Measurements from ENCODE around the gene SLC11A2. TPM values are rescaled to one million over a fixed set of nuclear protein-coding genes. Genes with fewer than 3 reads are reported as not detected.
A peak's percentile ranks its signal among the peaks of the same experiment; 100 is the strongest.

The SLC11A2 gene
- polyA plus RNA-seq, 1 of the 3 experiments (the other 2 are of a cell fraction): 27.7 TPM

DNA sequence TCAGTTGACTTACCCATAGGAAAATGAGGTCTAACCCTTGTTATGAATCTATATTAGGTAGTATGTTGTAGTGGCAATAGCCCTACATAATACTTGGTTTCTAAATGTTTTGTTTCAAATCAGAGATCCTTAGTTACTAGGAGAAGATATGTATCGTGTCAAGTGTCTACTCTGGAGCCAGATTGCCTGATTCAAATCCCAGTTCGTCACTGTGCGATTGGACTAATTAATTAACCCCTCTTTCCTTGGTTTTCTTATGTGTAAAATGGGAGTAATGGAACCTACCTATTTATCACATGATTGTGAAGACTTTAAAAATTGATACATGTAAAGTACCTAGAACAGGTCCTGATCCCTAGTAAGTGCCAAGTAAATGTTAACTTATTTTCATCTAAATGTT, 23.3 kb upstream of the SLC11A2 start:
- TF ChIP-seq EP300 (IDR thresholded peaks at IDR 0.05; ENCODE audit: borderline replicate concordance in 1 of 2, low read depth in 1 of 2, low read length in 1 of 2) (no peak), SMC3 (IDR thresholded peaks at IDR 0.05; ENCODE audit: low read depth, low read length) (no peak), FOXJ3 (CRISPR knock-in tag; IDR thresholded peaks at IDR 0.05) (no peak), NRF1 (IDR thresholded peaks at IDR 0.05; ENCODE audit: low read depth, low read length) (no peak), FOSL2 (IDR thresholded peaks at IDR 0.05; ENCODE audit: borderline replicate concordance, low read depth) (no peak), YY1 (IDR thresholded peaks at IDR 0.05; ENCODE audit: low read depth) (no peak), GABPA (IDR thresholded peaks at IDR 0.05; ENCODE audit: low read depth) (no peak), TCF12 (IDR thresholded peaks at IDR 0.05) (no peak), NFIC (IDR thresholded peaks at IDR 0.05; ENCODE audit: borderline replicate concordance) (no peak), JUND (IDR thresholded peaks at IDR 0.05) (no peak), ELF1 (IDR thresholded peaks at IDR 0.05) (no peak), MXI1 (IDR thresholded peaks at IDR 0.05; ENCODE audit: low read depth, low read length) (no peak), TEAD4 (IDR thresholded peaks at IDR 0.05; ENCODE audit: borderline replicate concordance, insufficient read depth) (no peak), CHD2 (IDR thresholded peaks at IDR 0.05; ENCODE audit: low read length, partially characterized antibody) (no peak), GATA2 (CRISPR knock-in tag; IDR thresholded peaks at IDR 0.05) (no peak)
- TF ChIP-seq, protein P1, sequence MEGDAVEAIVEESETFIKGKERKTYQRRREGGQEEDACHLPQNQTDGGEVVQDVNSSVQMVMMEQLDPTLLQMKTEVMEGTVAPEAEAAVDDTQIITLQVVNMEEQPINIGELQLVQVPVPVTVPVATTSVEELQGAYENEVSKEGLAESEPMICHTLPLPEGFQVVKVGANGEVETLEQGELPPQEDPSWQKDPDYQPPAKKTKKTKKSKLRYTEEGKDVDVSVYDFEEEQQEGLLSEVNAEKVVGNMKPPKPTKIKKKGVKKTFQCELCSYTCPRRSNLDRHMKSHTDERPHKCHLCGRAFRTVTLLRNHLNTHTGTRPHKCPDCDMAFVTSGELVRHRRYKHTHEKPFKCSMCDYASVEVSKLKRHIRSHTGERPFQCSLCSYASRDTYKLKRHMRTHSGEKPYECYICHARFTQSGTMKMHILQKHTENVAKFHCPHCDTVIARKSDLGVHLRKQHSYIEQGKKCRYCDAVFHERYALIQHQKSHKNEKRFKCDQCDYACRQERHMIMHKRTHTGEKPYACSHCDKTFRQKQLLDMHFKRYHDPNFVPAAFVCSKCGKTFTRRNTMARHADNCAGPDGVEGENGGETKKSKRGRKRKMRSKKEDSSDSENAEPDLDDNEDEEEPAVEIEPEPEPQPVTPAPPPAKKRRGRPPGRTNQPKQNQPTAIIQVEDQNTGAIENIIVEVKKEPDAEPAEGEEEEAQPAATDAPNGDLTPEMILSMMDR (IDR thresholded peaks at IDR 0.05): no peak
- TF ChIP-seq, protein P2, sequence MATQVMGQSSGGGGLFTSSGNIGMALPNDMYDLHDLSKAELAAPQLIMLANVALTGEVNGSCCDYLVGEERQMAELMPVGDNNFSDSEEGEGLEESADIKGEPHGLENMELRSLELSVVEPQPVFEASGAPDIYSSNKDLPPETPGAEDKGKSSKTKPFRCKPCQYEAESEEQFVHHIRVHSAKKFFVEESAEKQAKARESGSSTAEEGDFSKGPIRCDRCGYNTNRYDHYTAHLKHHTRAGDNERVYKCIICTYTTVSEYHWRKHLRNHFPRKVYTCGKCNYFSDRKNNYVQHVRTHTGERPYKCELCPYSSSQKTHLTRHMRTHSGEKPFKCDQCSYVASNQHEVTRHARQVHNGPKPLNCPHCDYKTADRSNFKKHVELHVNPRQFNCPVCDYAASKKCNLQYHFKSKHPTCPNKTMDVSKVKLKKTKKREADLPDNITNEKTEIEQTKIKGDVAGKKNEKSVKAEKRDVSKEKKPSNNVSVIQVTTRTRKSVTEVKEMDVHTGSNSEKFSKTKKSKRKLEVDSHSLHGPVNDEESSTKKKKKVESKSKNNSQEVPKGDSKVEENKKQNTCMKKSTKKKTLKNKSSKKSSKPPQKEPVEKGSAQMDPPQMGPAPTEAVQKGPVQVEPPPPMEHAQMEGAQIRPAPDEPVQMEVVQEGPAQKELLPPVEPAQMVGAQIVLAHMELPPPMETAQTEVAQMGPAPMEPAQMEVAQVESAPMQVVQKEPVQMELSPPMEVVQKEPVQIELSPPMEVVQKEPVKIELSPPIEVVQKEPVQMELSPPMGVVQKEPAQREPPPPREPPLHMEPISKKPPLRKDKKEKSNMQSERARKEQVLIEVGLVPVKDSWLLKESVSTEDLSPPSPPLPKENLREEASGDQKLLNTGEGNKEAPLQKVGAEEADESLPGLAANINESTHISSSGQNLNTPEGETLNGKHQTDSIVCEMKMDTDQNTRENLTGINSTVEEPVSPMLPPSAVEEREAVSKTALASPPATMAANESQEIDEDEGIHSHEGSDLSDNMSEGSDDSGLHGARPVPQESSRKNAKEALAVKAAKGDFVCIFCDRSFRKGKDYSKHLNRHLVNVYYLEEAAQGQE (IDR thresholded peaks at IDR 0.05; ENCODE audit: low read depth, low read length): no peak
- TF ChIP-seq, protein P3, sequence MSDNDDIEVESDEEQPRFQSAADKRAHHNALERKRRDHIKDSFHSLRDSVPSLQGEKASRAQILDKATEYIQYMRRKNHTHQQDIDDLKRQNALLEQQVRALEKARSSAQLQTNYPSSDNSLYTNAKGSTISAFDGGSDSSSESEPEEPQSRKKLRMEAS (IDR thresholded peaks at IDR 0.05; ENCODE audit: low read depth): no peak
- TF ChIP-seq, protein P4, sequence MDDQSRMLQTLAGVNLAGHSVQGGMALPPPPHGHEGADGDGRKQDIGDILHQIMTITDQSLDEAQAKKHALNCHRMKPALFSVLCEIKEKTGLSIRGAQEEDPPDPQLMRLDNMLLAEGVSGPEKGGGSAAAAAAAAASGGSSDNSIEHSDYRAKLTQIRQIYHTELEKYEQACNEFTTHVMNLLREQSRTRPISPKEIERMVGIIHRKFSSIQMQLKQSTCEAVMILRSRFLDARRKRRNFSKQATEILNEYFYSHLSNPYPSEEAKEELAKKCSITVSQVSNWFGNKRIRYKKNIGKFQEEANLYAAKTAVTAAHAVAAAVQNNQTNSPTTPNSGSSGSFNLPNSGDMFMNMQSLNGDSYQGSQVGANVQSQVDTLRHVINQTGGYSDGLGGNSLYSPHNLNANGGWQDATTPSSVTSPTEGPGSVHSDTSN (IDR thresholded peaks at IDR 0.05): no peak
- TF ChIP-seq, protein P5, sequence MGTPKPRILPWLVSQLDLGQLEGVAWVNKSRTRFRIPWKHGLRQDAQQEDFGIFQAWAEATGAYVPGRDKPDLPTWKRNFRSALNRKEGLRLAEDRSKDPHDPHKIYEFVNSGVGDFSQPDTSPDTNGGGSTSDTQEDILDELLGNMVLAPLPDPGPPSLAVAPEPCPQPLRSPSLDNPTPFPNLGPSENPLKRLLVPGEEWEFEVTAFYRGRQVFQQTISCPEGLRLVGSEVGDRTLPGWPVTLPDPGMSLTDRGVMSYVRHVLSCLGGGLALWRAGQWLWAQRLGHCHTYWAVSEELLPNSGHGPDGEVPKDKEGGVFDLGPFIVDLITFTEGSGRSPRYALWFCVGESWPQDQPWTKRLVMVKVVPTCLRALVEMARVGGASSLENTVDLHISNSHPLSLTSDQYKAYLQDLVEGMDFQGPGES (IDR thresholded peaks at IDR 0.05; ENCODE audit: low read depth, low read length): no peak
- POLR2A ChIA-PET: interaction anchor here (1.5 kb wide), 1 partner anchor 12 kb away, joined by 3 read pairs; no protein-coding TSS in a partner anchor
- H3K4me3 ChIP-seq (ENCODE audit: low read depth in 2 of 2, low read length in 1 of 2): peak overlapping the region; percentile 85

More for the DNA sequence above, 23.3 kb upstream of the SLC11A2 start:
- peaks cover 18 to 31% of the 10 kb centered on the region in 2 experiments for H3K36me3 ChIP-seq (replicated peaks in 1 of 2; ENCODE audit: control insufficient read depth in 1 of 2, insufficient read depth in 2 of 2, low read length in 1 of 2)
- no peaks in the 10 kb centered on the region for H4K20me1 ChIP-seq (ENCODE audit: insufficient read depth)
- peaks cover 4 to 11% of the 10 kb centered on the region in 2 experiments; a peak in 2 of 4 replicates for H3K4me1 ChIP-seq (ENCODE audit: control insufficient read depth in 1 of 2, insufficient read depth in 2 of 2, low read depth in 1 of 2, low read length in 1 of 2)
- CTCF ChIA-PET: no interaction called here
- H3K4me2 ChIP-seq: peak overlapping the region; percentile 95
- no peak for DNase-seq
- H3F3A ChIP-seq (replicated peaks; ENCODE audit: insufficient read depth): no peaks in the 10 kb centered on the region
- H3K9me3 ChIP-seq: no peaks in the 10 kb centered on the region
- no peaks in the 10 kb centered on the region for H3K9me2 ChIP-seq
- no peaks in the 10 kb centered on the region for H3K27me3 ChIP-seq (ENCODE audit: insufficient read depth)
- 88% methylated on average over 3 of the region's 3 CpGs for WGBS (ENCODE audit: low lambda C conversion rate)
- H3K9ac ChIP-seq: peak overlapping the region; percentile 70
- no peak overlapping the region for H3K27ac ChIP-seq (ENCODE audit: low read depth in 2 of 2, low read length in 1 of 2)
- H2AFZ ChIP-seq (ENCODE audit: low read depth): no peak overlapping the region
- H3K79me2 ChIP-seq (ENCODE audit: insufficient read depth): peaks cover 49% of the 10 kb centered on the region
